ENCODE results near the gene HDAC7.
"Not testable (repeated sequence)": the region's sequence is repeated elsewhere in the genome, so short reads cannot be mapped to it uniquely, and the experiment has no call there.

The HDAC7 gene

GRCh38 chr12:47812797-47813510 lies 6.7 kb downstream of the HDAC7 start:
- no peak for DNase-seq (ENCODE audit: low spot score)

GRCh38 chr12:47811581-47812484 lies 7.9 kb downstream of the HDAC7 start:
- no peak for DNase-seq (ENCODE audit: low spot score)

GRCh38 chr12:47811072-47811396 lies 8.7 kb downstream of the HDAC7 start:
- no peak for DNase-seq (ENCODE audit: low spot score)

- not testable (repeated sequence) for DNase-seq (ENCODE audit: low spot score)
These were observed 10.2 kb downstream of the HDAC7 start for GRCh38 chr12:47809518-47809917.

- no peak for DNase-seq (ENCODE audit: low spot score)
These were observed 10.9 kb downstream of the HDAC7 start for GRCh38 chr12:47808574-47809365.

GRCh38 chr12:47808050-47808449 lies 11.7 kb downstream of the HDAC7 start:
- no peak for DNase-seq (ENCODE audit: low spot score)

- no peak for DNase-seq (ENCODE audit: low spot score)
These were observed 12.4 kb downstream of the HDAC7 start for GRCh38 chr12:47807338-47807737.

- no peak for DNase-seq (ENCODE audit: low spot score)
These were observed 14.3 kb downstream of the HDAC7 start for GRCh38 chr12:47805417-47805816.

GRCh38 chr12:47804171-47804570 lies 15.5 kb downstream of the HDAC7 start:
- no peak for DNase-seq (ENCODE audit: low spot score)

- DNase-seq (ENCODE audit: low spot score): no peak
These were observed 16.4 kb downstream of the HDAC7 start for GRCh38 chr12:47803191-47803875.

GRCh38 chr12:47802312-47802711 lies 17.4 kb downstream of the HDAC7 start:
- DNase-seq (ENCODE audit: low spot score): no peak

- no peak for DNase-seq (ENCODE audit: low spot score)
These were observed 17.8 kb downstream of the HDAC7 start for GRCh38 chr12:47801904-47802246.

GRCh38 chr12:47801170-47801903 lies 18.4 kb downstream of the HDAC7 start:
- DNase-seq (ENCODE audit: low spot score): no peak

GRCh38 chr12:47800582-47800981 lies 19.1 kb downstream of the HDAC7 start:
- DNase-seq (ENCODE audit: low spot score): no peak

GRCh38 chr12:47799357-47799955 lies 20.2 kb downstream of the HDAC7 start:
- DNase-seq (ENCODE audit: low spot score): no peak

- DNase-seq (ENCODE audit: low spot score): no peak
These were observed 21.2 kb downstream of the HDAC7 start for GRCh38 chr12:47798382-47798948.

- DNase-seq (ENCODE audit: low spot score): peak; percentile 64
These were observed 22.3 kb downstream of the HDAC7 start for GRCh38 chr12:47797441-47797840.

- DNase-seq (ENCODE audit: low spot score): no peak
These were observed 23.8 kb downstream of the HDAC7 start for GRCh38 chr12:47795814-47796411.

GRCh38 chr12:47795121-47795813 lies 24.4 kb downstream of the HDAC7 start:
- no peak for DNase-seq (ENCODE audit: low spot score)

GRCh38 chr12:47794679-47795078 lies 25.0 kb downstream of the HDAC7 start:
- DNase-seq (ENCODE audit: low spot score): no peak
